IMR-90 (cell line): ENCODE data around the gene PRM3.

Source experiments
- BHLHE40 ChIP-seq: fragments of 150-350 bp; IDR thresholded peaks from 2 replicates; pipeline ENCODE4 v1.6.1; 2016; ENCODE audit warnings: mild to moderate bottlenecking, low read depth, low read length
- CEBPB ChIP-seq: IDR thresholded peaks from 2 replicates; pipeline ENCODE4 v1.6.1; 2012; ENCODE audit warnings: low read depth, low read length, improper control_type of control experiment
- CHD1 ChIP-seq: IDR thresholded peaks from 2 replicates; pipeline ENCODE4 v1.6.1; 2012; ENCODE audit warnings: low read depth, low read length, improper control_type of control experiment
- CTCF ChIP-seq: conservative IDR thresholded peaks from 2 replicates; pipeline ENCODE4 v1.5.1; 2012; ENCODE audit warnings: mild to moderate bottlenecking, low read depth, low read length, improper control_type of control experiment
- MAFK ChIP-seq: IDR thresholded peaks from 2 replicates; pipeline ENCODE4 v1.6.1; 2012; ENCODE audit warnings: low read depth, low read length, improper control_type of control experiment
- NFE2L2 ChIP-seq: fragments of 150-350 bp; IDR thresholded peaks from 2 replicates; pipeline ENCODE4 v1.6.1; 2016; ENCODE audit warnings: low read depth, mild to moderate bottlenecking, low read length
- POLR2A ChIP-seq: IDR thresholded peaks from 2 replicates; pipeline ENCODE4 v1.6.1; 2012; ENCODE audit warnings: mild to moderate bottlenecking, low read depth, low read length
- RAD21 ChIP-seq: IDR thresholded peaks from 2 replicates; pipeline ENCODE4 v1.6.1; 2012; ENCODE audit warnings: low read length, improper control_type of control experiment
- RFX5 ChIP-seq: IDR thresholded peaks from 2 replicates; pipeline ENCODE4 v1.8.0; 2012; ENCODE audit warnings: low read depth, mild to moderate bottlenecking, low read length, moderate library complexity
- SMC3 ChIP-seq: fragments of 150-350 bp; IDR thresholded peaks from 2 replicates; pipeline ENCODE4 v1.6.1; 2016; ENCODE audit warnings: low read depth, mild to moderate bottlenecking, antibody characterized with exemption, low read length, moderate library complexity
- USF2 ChIP-seq: fragments of 150-350 bp; IDR thresholded peaks from 2 replicates; pipeline ENCODE4 v1.6.1; 2017; ENCODE audit warnings: mild to moderate bottlenecking, antibody characterized with exemption, low read length, low read depth

- TF ChIP-seq CHD1 (no peak), CTCF (no peak), POLR2A (no peak), USF2 (no peak), MAFK (no peak), SMC3 (no peak), CEBPB (no peak), RAD21 (no peak), RFX5 (no peak), BHLHE40 (no peak), NFE2L2 (no peak)
These were observed 44.0 kb downstream of the PRM3 start for GRCh38 chr16:11229432-11229831.
